Measurements from ENCODE around the gene CHRNG.

CHRNG gene

GRCh38 chr2:232505856-232506255 lies 33.6 kb upstream of the CHRNG start:
- no peak for DNase-seq

- DNase-seq, result no peak
These were observed 32.8 kb upstream of the CHRNG start for GRCh38 chr2:232506709-232507108.

GRCh38 chr2:232508251-232508650 lies 31.2 kb upstream of the CHRNG start:
- no peak for DNase-seq

- no peak for DNase-seq
These were observed 28.1 kb upstream of the CHRNG start for GRCh38 chr2:232511336-232511890.

GRCh38 chr2:232512602-232513001 lies 26.9 kb upstream of the CHRNG start:
- DNase-seq, result no peak

- no peak for DNase-seq
These were observed 26.1 kb upstream of the CHRNG start for GRCh38 chr2:232513353-232513752.

- no peak for DNase-seq
These were observed 23.9 kb upstream of the CHRNG start for GRCh38 chr2:232515639-232516038.

GRCh38 chr2:232516551-232516950 lies 22.9 kb upstream of the CHRNG start:
- DNase-seq, result no peak

GRCh38 chr2:232518844-232519243 lies 20.6 kb upstream of the CHRNG start:
- no peak for DNase-seq

GRCh38 chr2:232519581-232520438 lies 19.7 kb upstream of the CHRNG start, which contains the start of gene PRSS56:
TSS of gene PRSS56 (plus strand) at chr2:232520388. CDS start at chr2:232520599, 211 bp downstream.
- DNase-seq, result no peak

- DNase-seq, result no peak
These were observed 19.0 kb upstream of the CHRNG start for GRCh38 chr2:232520489-232520888.

GRCh38 chr2:232521098-232521497 lies 18.4 kb upstream of the CHRNG start:
- DNase-seq, result no peak

GRCh38 chr2:232521959-232522622 lies 17.4 kb upstream of the CHRNG start:
- peak; percentile 71 for DNase-seq

- DNase-seq, result no peak
These were observed 16.7 kb upstream of the CHRNG start for GRCh38 chr2:232522623-232523401.

GRCh38 chr2:232523402-232523681 lies 16.1 kb upstream of the CHRNG start:
- no peak for DNase-seq

- peak; percentile 20 for DNase-seq
These were observed 15.6 kb upstream of the CHRNG start for GRCh38 chr2:232523682-232524597.

GRCh38 chr2:232524771-232525170 lies 14.7 kb upstream of the CHRNG start:
- no peak for DNase-seq

- no peak for DNase-seq
These were observed 14.3 kb upstream of the CHRNG start for GRCh38 chr2:232525199-232525598.

GRCh38 chr2:232525791-232526371 lies 13.6 kb upstream of the CHRNG start, which contains the start of gene CHRND:
TSS of gene CHRND (plus strand) at chr2:232526160. CDS start at chr2:232526216, 56 bp downstream.
- no peak for DNase-seq

GRCh38 chr2:232526372-232526941 lies 13.0 kb upstream of the CHRNG start:
- DNase-seq, result no peak

- no peak for DNase-seq
These were observed 11.5 kb upstream of the CHRNG start for GRCh38 chr2:232527905-232528470.

Measured in stimulated activated CD4-positive, alpha-beta T cell treated with anti-CD3 and anti-CD28 coated beads, Interleukin-4, amount 100 ng/mL, for 24 hours (primary cell).